HG03103 (cell line): Measurements from ENCODE around the gene RPL23.
"Not testable (repeated sequence)": the region's sequence is repeated elsewhere in the genome, so short reads cannot be mapped to it uniquely, and the experiment has no call there.

Source experiments
- ATAC-seq: cut with Tn5 transposase; IDR thresholded peaks from one replicate; pipeline ENCODE4 v1.9.1; 2021; ENCODE audit warnings: low read depth; ENCODE audit not compliant: unreplicated experiment

Gene RPL23

GRCh38 chr17:38868817-38869525, 15.4 kb upstream of the RPL23 start:
- peak; percentile 34 for ATAC-seq

- ATAC-seq, result no peak
These were observed 14.7 kb upstream of the RPL23 start for GRCh38 chr17:38867968-38868816.

- no peak for ATAC-seq
These were observed 13.9 kb upstream of the RPL23 start for GRCh38 chr17:38867179-38867967.

GRCh38 chr17:38864636-38865398, 11.3 kb upstream of the RPL23 start:
- ATAC-seq, result no peak

GRCh38 chr17:38861399-38861843, 7.9 kb upstream of the RPL23 start:
- ATAC-seq, result no peak

- ATAC-seq, result no peak
These were observed 3.8 kb upstream of the RPL23 start for GRCh38 chr17:38857271-38857670.

- ATAC-seq, result not testable (repeated sequence)
These were observed 1.7 kb upstream of the RPL23 start for GRCh38 chr17:38855101-38855714.

DNA sequence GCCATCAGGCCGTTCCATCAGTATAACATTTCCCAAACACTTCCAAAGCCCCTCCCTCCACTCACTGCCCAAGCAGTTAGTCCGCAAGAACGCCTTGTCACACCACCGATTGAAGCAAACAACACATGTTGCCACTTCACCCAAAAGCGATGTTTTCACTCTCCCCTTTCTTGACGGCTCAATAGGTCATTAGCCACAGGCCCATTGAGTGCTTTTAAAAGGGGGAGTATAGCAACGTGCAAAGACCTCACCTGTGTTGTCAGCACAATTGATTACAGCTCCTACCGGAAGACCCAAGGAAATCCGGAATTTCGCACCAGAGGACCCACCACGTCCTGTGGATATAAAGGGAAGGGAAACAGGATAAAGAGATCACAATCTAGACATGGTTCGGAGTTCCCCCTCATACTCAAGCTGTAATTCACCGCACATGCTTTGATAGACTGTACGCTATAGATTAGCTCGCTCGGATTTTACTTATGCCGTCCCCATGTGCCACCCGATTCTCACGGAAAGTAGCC, 690 bp downstream of the RPL23 start:
- ATAC-seq, result no peak

DNA sequence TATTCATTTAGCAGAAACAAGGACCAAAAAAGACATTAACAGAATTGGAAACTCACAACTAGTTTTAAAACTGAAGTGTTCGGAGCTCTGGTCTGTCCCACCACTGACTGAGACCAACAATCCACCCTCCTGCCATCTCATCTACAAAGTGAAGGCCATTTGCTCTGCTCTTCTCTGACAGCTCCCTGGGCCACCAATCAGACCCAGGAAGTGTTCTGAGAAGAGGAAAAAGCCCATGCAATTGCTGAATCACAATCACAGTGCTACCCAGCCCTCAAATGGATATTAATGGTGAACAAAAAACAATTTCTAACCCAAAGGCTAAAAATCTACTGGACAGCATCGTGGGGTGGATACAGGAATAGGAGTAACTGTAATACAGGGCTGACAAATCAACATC, 2.1 kb downstream of the RPL23 start:
- ATAC-seq, result no peak

GRCh38 chr17:38850374-38850773, 3.1 kb downstream of the RPL23 start:
- no peak for ATAC-seq

DNA sequence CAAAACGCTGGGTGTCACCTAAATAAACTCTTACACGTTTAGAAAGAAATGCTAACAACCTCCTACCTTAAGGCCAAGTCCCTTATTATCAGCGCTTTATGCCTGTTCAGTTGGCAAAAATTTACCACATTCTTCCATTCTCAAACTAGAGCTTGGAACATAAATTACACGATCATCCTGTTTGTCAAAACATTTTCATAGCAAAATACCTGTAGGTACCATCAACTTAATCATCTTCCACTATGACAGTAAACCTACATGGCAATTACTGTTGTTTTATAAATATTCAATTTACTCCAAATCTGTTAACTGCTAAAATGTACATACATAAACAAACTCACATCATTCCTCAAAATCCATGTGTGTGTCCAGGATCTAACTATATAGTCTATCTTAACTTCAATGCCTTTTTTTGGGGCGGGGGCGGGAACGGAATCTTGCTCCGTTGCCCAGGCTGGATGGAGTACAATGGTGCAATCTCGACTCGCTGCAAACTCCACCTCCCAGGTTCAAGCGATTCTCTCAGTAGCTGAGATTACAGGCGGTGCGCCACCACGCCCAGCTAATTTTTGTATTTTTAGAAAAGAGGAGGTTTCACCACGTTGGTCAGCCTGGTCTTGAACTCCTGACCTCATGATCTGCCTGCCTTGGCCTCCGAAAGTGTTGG, 4.4 kb downstream of the RPL23 start:
- ATAC-seq, result no peak

- ATAC-seq, result no peak
These were observed 5.0 kb downstream of the RPL23 start for GRCh38 chr17:38848557-38848891.

- ATAC-seq, result no peak
These were observed 9.2 kb downstream of the RPL23 start for GRCh38 chr17:38844261-38844757.

- no peak for ATAC-seq
These were observed 27.7 kb downstream of the RPL23 start for GRCh38 chr17:38825762-38826247.

DNA sequence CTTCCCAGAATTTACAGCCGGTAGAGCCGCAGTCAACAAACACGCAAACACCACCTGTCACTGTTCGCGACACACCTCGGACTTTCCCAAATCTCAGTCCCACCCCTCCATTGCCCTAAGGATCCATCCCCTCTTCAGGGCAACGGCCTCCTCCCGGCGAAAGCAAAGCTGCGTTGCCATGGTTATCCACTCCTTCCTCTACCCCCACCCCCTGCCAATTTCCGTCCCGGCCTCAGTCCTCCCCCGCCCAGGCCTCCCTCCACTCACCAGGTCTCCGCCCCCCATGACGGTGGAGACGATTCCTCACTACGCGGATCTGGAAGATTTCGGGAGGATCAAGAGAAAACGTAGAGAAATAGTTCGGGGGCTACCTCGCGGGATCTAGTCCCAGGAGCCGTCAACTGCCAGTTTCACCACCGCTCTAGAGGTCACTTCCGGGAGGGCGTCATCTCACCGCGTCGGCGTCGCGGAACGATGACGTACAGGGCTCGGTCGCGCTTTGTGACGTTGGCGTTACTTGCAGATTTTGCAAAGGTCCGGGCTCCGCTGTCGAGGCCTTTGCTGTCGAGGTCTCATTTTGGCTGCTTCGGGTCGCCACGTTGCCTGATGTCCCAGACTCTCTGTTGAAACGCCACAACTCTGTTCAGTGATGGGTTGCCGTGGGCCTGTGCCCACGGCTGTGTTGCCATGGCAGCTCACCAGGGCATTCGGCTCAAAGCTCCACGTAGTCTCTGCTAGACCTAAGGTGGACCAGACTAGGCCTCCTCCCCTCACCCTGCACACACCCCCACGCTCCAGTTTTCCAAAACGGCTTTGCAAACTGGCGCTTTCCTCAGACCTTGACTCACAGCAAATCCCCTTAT, 28.4 kb downstream of the RPL23 start, which contains the start of gene CWC25:
Gene CWC25 (minus strand): TSS at position 423 of the 863 bp plus-strand sequence. CDS start 138 bp downstream, at position 285.
- no peak for ATAC-seq

DNA sequence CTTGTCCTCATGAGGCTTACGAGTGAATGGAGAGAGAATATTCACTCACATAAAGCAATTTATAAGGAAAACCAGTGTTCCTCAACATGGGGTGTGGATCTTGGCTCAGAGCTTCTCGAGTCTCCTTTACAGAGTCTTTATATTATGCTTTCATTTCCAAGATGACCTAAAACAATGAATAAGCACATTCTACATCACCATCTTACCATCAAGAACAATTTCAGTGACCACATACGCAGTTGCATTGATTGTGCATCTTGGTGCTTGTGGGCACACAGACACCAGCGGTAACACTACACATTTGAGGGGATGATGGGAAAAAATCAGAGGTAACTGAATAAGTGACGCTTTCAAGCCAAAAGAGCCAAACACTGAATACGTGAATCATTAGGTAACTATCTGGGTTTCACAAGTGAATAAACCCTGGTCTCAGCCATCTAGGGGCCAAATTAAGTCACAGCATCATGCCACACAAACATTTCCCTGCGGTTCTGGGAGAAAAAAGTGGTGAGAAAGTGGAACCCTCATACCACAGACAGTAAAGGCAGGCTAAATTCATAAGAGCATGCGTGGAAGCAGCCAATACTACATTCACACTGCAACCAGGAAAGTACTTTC, 37.8 kb downstream of the RPL23 start:
- no peak for ATAC-seq

- no peak for ATAC-seq
These were observed 43.7 kb downstream of the RPL23 start for GRCh38 chr17:38809828-38810227.
